ENCODE results near the gene FAM171A1.

- no peak for TF ChIP-seq CTCF (IDR thresholded peaks at IDR 0.05)
- TF ChIP-seq POLR2A (IDR thresholded peaks at IDR 0.05) = no peak
Observed at GRCh38 chr10:15325944-15326284, 45.2 kb downstream of the FAM171A1 start.
